Measurements from ENCODE around the gene DAPL1. TPM values are rescaled to one million over a fixed set of nuclear protein-coding genes. Genes with fewer than 3 reads are reported as not detected.
"Not testable (repeated sequence)": the region's sequence is repeated elsewhere in the genome, so short reads cannot be mapped to it uniquely, and the experiment has no call there.

Gene DAPL1
- polyA plus RNA-seq, 6 donors from 2014 or later = not detected

DNA sequence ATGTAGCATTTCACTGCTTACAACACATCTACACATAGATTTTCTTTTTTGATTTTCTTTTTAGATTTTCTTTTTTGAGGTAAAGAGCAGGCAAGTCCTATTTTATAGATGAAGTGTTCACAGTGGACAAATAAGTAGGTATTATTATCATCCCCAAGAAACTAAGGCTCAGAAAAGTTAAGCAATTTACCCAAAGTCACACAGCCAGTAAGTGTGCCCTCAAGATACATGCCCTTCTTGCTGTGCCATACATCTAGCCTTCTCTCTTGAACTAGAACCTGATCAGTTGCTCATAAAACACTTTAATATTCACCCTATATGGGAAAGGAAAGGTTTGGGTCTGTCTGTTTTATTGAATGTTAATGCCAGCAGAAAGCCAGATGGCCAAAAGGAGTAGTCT is 50.3 kb downstream of the DAPL1 start:
- no peaks in the 10 kb centered on the region for H3K36me3 Mint-ChIP-seq
- no peak for ATAC-seq (ENCODE audit: low read depth in 2 of 2)
- no peak overlapping the region for H3K4me3 Mint-ChIP-seq
- no peak for DNase-seq
- H3K27ac Mint-ChIP-seq = no peak overlapping the region
- peaks cover 0 to 5% (median 0%) of the 10 kb centered on the region in 7 donors for H3K9me3 Mint-ChIP-seq
- no peaks in the 10 kb centered on the region for H3K4me1 Mint-ChIP-seq
- peaks cover 6 to 15% (median 13%) of the 10 kb centered on the region in 3 donors for H3K27me3 Mint-ChIP-seq

DNA sequence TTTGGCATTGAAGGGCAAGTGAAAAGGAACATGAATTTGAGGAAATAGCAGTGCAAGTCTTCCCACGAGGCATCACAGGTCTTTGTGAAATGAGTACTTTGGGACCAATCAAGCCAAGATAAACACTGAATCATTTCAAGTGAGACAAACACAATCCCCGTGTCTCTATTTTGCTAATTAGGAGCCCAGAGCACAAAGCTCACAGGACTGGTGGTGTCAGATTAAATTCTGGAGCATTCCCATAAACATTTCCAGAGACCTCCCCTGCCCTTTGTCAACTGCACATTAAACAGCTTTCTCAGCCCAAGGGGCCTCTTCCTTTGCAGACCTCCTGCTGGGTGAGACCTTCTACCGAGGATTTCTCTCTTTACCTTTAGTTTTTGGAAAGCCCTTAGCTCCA is 50.7 kb downstream of the DAPL1 start:
- Mint-ChIP-seq H3K27me3 (peaks cover 6 to 15% (median 13%) of the 10 kb centered on the region in 3 donors), H3K4me3 (no peak overlapping the region), H3K9me3 (peaks cover 0 to under 1% (median 0%) of the 10 kb centered on the region in 7 donors), H3K36me3 (no peaks in the 10 kb centered on the region), H3K4me1 (no peaks in the 10 kb centered on the region), H3K27ac (no peak overlapping the region)
- no peak for ATAC-seq (ENCODE audit: low read depth in 2 of 2)
- DNase-seq = no peak

DNA sequence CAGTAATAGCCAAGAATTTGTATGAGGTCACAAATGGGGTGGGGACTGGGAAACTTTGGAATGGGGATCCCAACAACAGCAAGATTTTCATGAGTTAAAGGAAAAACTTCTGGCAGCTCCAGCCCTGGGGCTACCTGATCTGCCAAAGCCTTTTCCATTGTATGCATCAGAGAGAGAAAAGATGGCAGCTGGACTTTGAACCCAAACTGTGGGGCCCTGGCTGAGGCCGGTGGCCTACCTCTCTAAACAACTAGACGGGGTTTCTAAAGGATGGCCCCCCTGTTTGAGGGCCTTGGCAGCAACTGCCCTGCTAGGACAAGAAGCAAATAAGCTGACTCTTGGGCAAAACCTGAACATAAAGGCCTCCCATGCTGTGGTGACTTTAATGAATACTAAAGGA is 52.4 kb downstream of the DAPL1 start:
- peaks cover 6 to 13% (median 11%) of the 10 kb centered on the region in 3 donors for H3K27me3 Mint-ChIP-seq
- not testable (repeated sequence) for H3K9me3 Mint-ChIP-seq; H3K4me3 Mint-ChIP-seq; H3K4me1 Mint-ChIP-seq; H3K36me3 Mint-ChIP-seq; H3K27ac Mint-ChIP-seq; DNase-seq; ATAC-seq (ENCODE audit: low read depth in 2 of 2)

DNA sequence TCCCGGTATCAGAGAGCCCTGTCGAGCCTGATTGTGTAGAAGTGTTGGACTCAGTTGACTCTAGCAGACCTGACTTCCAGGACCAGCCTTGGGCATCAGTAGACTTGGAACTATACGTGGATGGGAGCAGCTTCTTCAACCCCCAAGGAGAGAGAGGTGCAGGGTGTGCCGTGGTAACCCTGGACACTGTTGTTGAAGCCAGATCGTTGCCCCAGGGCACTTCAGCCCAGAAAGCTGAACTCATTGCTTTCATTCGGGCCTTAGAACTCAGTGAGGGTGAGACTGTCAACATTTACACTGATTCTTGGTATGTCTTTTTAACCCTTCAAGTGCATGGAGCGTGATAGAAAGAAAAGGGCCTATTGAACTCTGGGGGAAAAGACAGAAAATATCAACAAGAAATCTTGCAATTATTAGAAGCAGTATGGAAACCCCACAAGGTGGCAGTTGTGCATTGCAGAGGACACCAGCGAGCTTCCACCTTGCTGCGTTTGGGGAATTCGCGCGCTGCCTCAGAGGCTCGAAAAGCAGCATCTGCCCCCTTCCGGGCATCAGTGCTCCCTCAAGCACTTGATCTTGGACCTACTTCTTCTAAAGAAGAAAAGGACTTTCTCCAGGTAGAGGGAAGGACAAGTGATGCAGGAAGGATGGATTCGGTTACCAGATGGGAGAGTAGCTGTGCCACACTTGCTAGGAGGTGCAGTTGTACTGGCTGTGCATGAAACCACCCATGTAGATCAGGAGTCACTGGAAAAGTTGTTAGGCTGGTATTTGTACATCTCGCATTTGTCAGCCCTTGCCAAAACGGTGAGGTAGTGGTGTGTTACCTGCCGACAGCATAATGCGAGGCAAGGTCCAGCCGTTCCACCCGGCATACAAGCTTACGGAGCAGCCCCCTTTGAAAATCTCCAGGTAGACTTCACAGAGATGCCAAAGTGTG is 53.2 kb downstream of the DAPL1 start:
- peaks cover 6 to 10% (median 10%) of the 10 kb centered on the region in 3 donors for H3K27me3 Mint-ChIP-seq
- not testable (repeated sequence) for H3K9me3 Mint-ChIP-seq; H3K27ac Mint-ChIP-seq; H3K36me3 Mint-ChIP-seq; H3K4me3 Mint-ChIP-seq; H3K4me1 Mint-ChIP-seq; ATAC-seq (ENCODE audit: low read depth in 2 of 2); DNase-seq

DNA sequence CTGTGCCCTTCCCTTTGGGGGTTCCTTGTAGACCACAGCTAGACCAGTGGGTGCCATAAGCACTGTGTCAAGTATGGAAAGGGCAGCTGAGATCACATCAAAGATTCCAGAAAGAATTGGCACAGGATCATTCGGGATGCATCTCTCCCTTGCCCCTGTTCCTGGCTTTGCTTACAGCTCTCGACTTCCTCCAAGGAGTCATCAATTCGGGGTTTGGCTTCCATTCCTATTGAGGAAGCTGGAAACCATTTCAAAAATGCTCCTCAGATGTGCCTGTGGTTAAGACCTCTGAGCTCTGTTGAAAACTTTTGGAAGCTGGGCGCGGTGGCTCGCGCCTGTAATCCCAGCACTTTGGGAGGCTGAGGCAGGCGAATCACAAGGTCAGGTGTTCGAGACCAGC is 65.1 kb downstream of the DAPL1 start:
- H3K4me3 Mint-ChIP-seq; ATAC-seq (ENCODE audit: low read depth in 2 of 2); H3K9me3 Mint-ChIP-seq; H3K36me3 Mint-ChIP-seq; H3K4me1 Mint-ChIP-seq; DNase-seq; H3K27ac Mint-ChIP-seq: not testable (repeated sequence)
- H3K27me3 Mint-ChIP-seq = peaks cover 0 to 13% (median 8%) of the 10 kb centered on the region in 3 donors

DNA sequence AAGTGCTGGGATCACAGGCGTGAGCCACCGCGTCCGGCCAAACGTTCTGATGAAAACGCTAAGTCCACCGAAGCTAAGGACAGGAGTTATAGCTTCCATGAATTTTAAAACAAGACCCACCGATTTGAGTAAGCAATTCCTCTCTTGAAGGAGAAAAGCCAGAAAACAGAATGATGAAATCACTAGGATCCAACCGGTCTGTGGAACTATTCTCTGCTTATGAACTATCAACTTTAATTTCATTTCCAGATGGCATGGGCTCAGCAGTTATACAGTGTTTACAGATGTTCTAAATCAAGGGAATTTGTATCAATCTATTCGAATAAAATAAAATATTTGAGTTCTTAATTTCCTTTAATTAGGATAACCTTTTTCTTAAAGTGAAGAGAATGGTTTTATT is 66.5 kb downstream of the DAPL1 start:
- ATAC-seq (ENCODE audit: low read depth in 2 of 2); H3K36me3 Mint-ChIP-seq; H3K4me3 Mint-ChIP-seq; H3K4me1 Mint-ChIP-seq; H3K27ac Mint-ChIP-seq; DNase-seq; H3K9me3 Mint-ChIP-seq: not testable (repeated sequence)
- peaks cover 0 to 12% (median 9%) of the 10 kb centered on the region in 3 donors for H3K27me3 Mint-ChIP-seq

DNA sequence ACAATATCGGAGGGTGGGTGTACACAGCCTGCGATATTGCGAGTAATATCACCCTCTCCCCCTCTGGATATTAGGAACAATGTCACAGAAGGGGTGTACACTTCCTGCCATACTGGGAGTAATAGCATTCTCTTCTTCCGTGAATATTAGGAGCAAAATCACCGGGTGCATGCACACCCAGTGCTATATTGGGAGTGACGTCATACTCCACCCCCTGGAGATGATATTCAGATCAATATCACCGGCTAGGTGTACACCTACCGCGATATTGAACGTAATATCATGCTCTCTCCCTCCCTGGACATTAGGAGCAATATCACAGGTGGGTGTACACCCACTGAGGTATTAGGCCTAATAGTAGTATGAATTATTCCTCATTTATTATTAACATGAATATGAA is 70.4 kb downstream of the DAPL1 start:
- H3K9me3 Mint-ChIP-seq; H3K27me3 Mint-ChIP-seq; H3K36me3 Mint-ChIP-seq; H3K27ac Mint-ChIP-seq; DNase-seq; H3K4me3 Mint-ChIP-seq; ATAC-seq (ENCODE audit: low read depth in 2 of 2); H3K4me1 Mint-ChIP-seq: not testable (repeated sequence)

Other genes with a start within 250 kb of the DAPL1 start
- gene TANC1, start 173.3 kb downstream of the DAPL1 start, polyA plus RNA-seq (ENCODE audit: low read depth in 6 of 6) = under 1 TPM in 4 of 6 donors, not detected in 2; 0.05 to 0.16 (median 0.09) TPM